GM23248 (cell line): ENCODE results near the gene TLE2. TPM values are rescaled to one million over a fixed set of nuclear protein-coding genes. Genes with fewer than 3 reads are reported as not detected.
A peak's percentile ranks its signal among the peaks of the same experiment; 100 is the strongest.

Experiments
- DNase-seq: peaks from one replicate; pipeline ENCODE4 v3.0.0-alpha.2; 2015
- H2AFZ ChIP-seq: fragments of 200-600 bp; sonication (generic); 2 replicates; pipeline ENCODE4 v1.6.1; 2016; ENCODE audit warnings: antibody characterized with exemption
- H3F3A ChIP-seq: fragments of 200-600 bp; sonication (generic); 2 replicates; pipeline ENCODE4 v1.6.1; 2016; ENCODE audit warnings: mild to moderate bottlenecking, antibody characterized with exemption, mixed run types; ENCODE audit not compliant: insufficient read depth
- H3K27ac ChIP-seq: fragments of 200-600 bp; sonication (generic); 2 replicates; pipeline ENCODE4 v1.5.1; 2016; ENCODE audit warnings: mild to moderate bottlenecking
- H3K27me3 ChIP-seq: fragments of 200-600 bp; sonication (generic); replicated peaks from 2 replicates; pipeline ENCODE4 v1.6.1; 2016; ENCODE audit warnings: mild to moderate bottlenecking; ENCODE audit not compliant: insufficient read depth
- H3K36me3 ChIP-seq: fragments of 200-600 bp; sonication (generic); 2 replicates; pipeline ENCODE4 v1.6.1; 2016; ENCODE audit warnings: low read depth, mild to moderate bottlenecking
- H3K4me1 ChIP-seq: fragments of 200-600 bp; sonication (generic); 2 replicates; pipeline ENCODE4 v1.6.1; 2016; ENCODE audit warnings: mild to moderate bottlenecking; ENCODE audit not compliant: insufficient read depth
- H3K4me2 ChIP-seq: fragments of 200-600 bp; sonication (generic); one replicate; pipeline ENCODE4 v1.6.1; 2016; ENCODE audit warnings: mild to moderate bottlenecking; ENCODE audit not compliant: unreplicated experiment
- H3K4me3 ChIP-seq: fragments of 200-600 bp; sonication (generic); 2 replicates; pipeline ENCODE4 v1.5.1; 2016; ENCODE audit warnings: mild to moderate bottlenecking
- H3K79me2 ChIP-seq: fragments of 200-600 bp; sonication (generic); 2 replicates; pipeline ENCODE4 v1.6.1; 2016; ENCODE audit warnings: mild to moderate bottlenecking; ENCODE audit not compliant: insufficient read depth
- H3K9ac ChIP-seq: fragments of 200-600 bp; sonication (generic); 2 replicates; pipeline ENCODE4 v1.6.1; 2016; ENCODE audit warnings: mild to moderate bottlenecking
- H3K9me2 ChIP-seq: fragments of 200-600 bp; sonication (generic); 2 replicates; pipeline ENCODE4 v1.6.1; 2016; ENCODE audit warnings: mixed run types, mild to moderate bottlenecking, moderate library complexity; ENCODE audit not compliant: insufficient read depth
- H3K9me3 ChIP-seq: fragments of 200-600 bp; sonication (generic); one replicate; pipeline ENCODE4 v1.6.1; 2017; ENCODE audit warnings: low read depth
- H4K20me1 ChIP-seq: fragments of 200-600 bp; sonication (generic); 2 replicates; pipeline ENCODE4 v1.6.0; 2016; ENCODE audit not compliant: insufficient read depth
- EZH2 ChIP-seq: fragments of 200-600 bp; sonication (generic); IDR thresholded peaks from 2 replicates; pipeline ENCODE4 v1.6.1; 2018; ENCODE audit warnings: antibody characterized with exemption, mild to moderate bottlenecking; ENCODE audit not compliant: insufficient read depth, poor library complexity, severe bottlenecking
- EZH2phosphoT487 ChIP-seq: fragments of 200-600 bp; sonication (generic); IDR thresholded peaks from 2 replicates; pipeline ENCODE4 v1.6.1; 2018; ENCODE audit warnings: antibody characterized with exemption, moderate library complexity, mild to moderate bottlenecking, low read depth; ENCODE audit not compliant: insufficient read depth
- WGBS, 2 experiments: methylation state at CpG; one replicate each; pipeline ENCODE4 v1.1.6; 2015 to 2017; ENCODE audit warnings: low lambda C conversion rate in 2 of 2, low coverage in 1 of 2; ENCODE audit errors: missing lambda C conversion rate in 2 of 2; 5-methylcytosine and 5-hydroxymethylcytosine counted together
- in situ Hi-C: fragments of 300-500 bp; cut with MboI; formaldehyde crosslinking; loops from 2 replicates; pipeline ENCODE4 v1.15.0; 2020
- polyA plus RNA-seq: library from polyadenylated mRNA; unstranded; fragments of >200 nt; fragmentation: Nextera tagmentation; extraction: Ambion mirVana; gene quantifications from 2 replicates; pipeline ENCODE4 v1.2.1, GENCODE V29; 2016
- total RNA-seq: library from RNA; depleted of rRNA; stranded (reverse); fragments of >200 nt; shearing (Covaris generic); gene quantifications from 2 replicates; pipeline ENCODE4 v1.2.3, GENCODE V29; 2014

The TLE2 gene
- total and polyA plus RNA-seq, 2 experiments from 2014 or later, result 3.6 to 10.1 TPM

GRCh38 chr19:3036119-3036976, 7.3 kb upstream of the TLE2 start:
- H3K9me3 ChIP-seq, result no peaks in the 10 kb centered on the region
- H3K27me3 ChIP-seq, result no peaks in the 10 kb centered on the region
- WGBS, 2 experiments, result 0 to 2% methylated on average over 21 to 39 of the region's 44 CpGs
- in situ Hi-C loops, result no loop called here
- peaks cover 6% of the 10 kb centered on the region for H3K4me1 ChIP-seq
- H4K20me1 ChIP-seq, result no peaks in the 10 kb centered on the region
- H3F3A ChIP-seq, result no peaks in the 10 kb centered on the region
- no peaks in the 10 kb centered on the region for H3K79me2 ChIP-seq
- no peaks in the 10 kb centered on the region for H3K9me2 ChIP-seq
- DNase-seq, result peak; percentile 94
- H3K27ac ChIP-seq, result peak overlapping the region; percentile 57
- no peaks in the 10 kb centered on the region for H3K36me3 ChIP-seq
- TF ChIP-seq EZH2, result no peak
- no peak for TF ChIP-seq EZH2phosphoT487
- peak overlapping the region; percentile 84 for H3K4me2 ChIP-seq
- H3K9ac ChIP-seq, result peak overlapping the region; percentile 63
- H3K4me3 ChIP-seq, result peak overlapping the region; percentile 78
- peak overlapping the region; percentile 98 for H2AFZ ChIP-seq

GRCh38 chr19:3035542-3036118, 6.5 kb upstream of the TLE2 start:
- H3K79me2 ChIP-seq, result no peaks in the 10 kb centered on the region
- no peaks in the 10 kb centered on the region for H4K20me1 ChIP-seq
- no peaks in the 10 kb centered on the region for H3K36me3 ChIP-seq
- WGBS, 2 experiments, result 1 to 2% methylated on average over 29 of the region's 29 CpGs
- in situ Hi-C loops, result no loop called here
- 0 out of 2 replicates have a peak, but pooled peaks cover 4% of the 10 kb centered on the region for H3F3A ChIP-seq
- no peaks in the 10 kb centered on the region for H3K9me2 ChIP-seq
- H2AFZ ChIP-seq, result peak overlapping the region; percentile 98
- H3K4me3 ChIP-seq, result peak overlapping the region; percentile 78
- peak; percentile 98 for DNase-seq
- peak overlapping the region; percentile 78 for H3K9ac ChIP-seq
- TF ChIP-seq EZH2phosphoT487 (no peak), EZH2 (no peak)
- H3K4me2 ChIP-seq, result peak overlapping the region; percentile 84
- no peaks in the 10 kb centered on the region for H3K27me3 ChIP-seq
- no peaks in the 10 kb centered on the region for H3K9me3 ChIP-seq
- H3K27ac ChIP-seq, result peak overlapping the region; percentile 57
- H3K4me1 ChIP-seq, result peaks cover 6% of the 10 kb centered on the region

- Histone ChIP-seq H3K79me2 (no peaks in the 10 kb centered on the region), H4K20me1 (no peaks in the 10 kb centered on the region), H3K36me3 (no peaks in the 10 kb centered on the region), H3K4me1 (peaks cover 6% of the 10 kb centered on the region), H3K9me3 (no peaks in the 10 kb centered on the region), H3K4me2 (peak overlapping the region; percentile 84), H3K27ac (peak overlapping the region; percentile 37), H3K9me2 (no peaks in the 10 kb centered on the region), H3F3A (0 out of 2 replicates have a peak, but pooled peaks cover 4% of the 10 kb centered on the region), H3K27me3 (no peaks in the 10 kb centered on the region), H3K9ac (peak overlapping the region; percentile 78), H3K4me3 (peak overlapping the region; percentile 78), H2AFZ (peak overlapping the region; percentile 98)
- in situ Hi-C loops, result no loop called here
- TF ChIP-seq EZH2 (no peak), EZH2phosphoT487 (no peak)
- DNase-seq, result peak; percentile 59
- WGBS, 2 experiments, result 22% methylated on average over 25 to 28 of the region's 28 CpGs
These were observed 5.8 kb upstream of the TLE2 start for GRCh38 chr19:3034656-3035541.

- Histone ChIP-seq H3K4me2 (peak overlapping the region; percentile 84), H3K4me1 (peaks cover 6% of the 10 kb centered on the region), H3K9me2 (no peaks in the 10 kb centered on the region), H3K9ac (peak overlapping the region; percentile 78; the same call in 1 of the 2 replicates), H3K4me3 (no peak overlapping the region), H3K9me3 (no peaks in the 10 kb centered on the region), H3K36me3 (no peaks in the 10 kb centered on the region), H4K20me1 (no peaks in the 10 kb centered on the region), H3K27me3 (no peaks in the 10 kb centered on the region), H3K27ac (no peak overlapping the region), H3K79me2 (no peaks in the 10 kb centered on the region), H2AFZ (peak overlapping the region; percentile 98), H3F3A (0 out of 2 replicates have a peak, but pooled peaks cover 4% of the 10 kb centered on the region)
- DNase-seq, result no peak
- no peak for TF ChIP-seq EZH2phosphoT487
- no peak for TF ChIP-seq EZH2
- in situ Hi-C loops, result no loop called here
These were observed 5.3 kb upstream of the TLE2 start for GRCh38 chr19:3034406-3034655.
